ENCODE measurements around the gene FOXP3. TPM values are rescaled to one million over a fixed set of nuclear protein-coding genes. Genes with fewer than 3 reads are reported as not detected.

The FOXP3 gene
- total RNA-seq, 4 donors from 2014 or later: 0.22 TPM; not detected in 3

DNA sequence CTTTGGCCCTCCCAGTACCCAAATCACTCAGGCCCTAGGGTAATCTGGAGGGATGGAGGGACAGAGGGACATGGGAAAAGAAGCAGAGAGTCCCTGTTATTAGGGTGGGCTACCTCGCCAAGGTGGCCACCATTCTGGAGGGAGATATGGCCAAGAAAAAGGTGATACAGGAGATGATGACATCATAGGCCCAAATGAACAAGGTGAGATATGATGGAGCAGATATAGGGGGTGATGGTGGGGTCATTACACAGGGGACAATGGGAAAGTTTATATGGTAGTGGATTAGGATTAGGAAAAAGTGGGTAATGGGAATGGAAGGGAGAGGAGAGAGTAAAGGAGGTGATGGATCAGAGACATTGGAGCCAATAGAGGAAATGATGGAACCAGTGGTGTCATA lies 51.6 kb downstream of the FOXP3 start:
- TF ChIP-seq, protein P1, sequence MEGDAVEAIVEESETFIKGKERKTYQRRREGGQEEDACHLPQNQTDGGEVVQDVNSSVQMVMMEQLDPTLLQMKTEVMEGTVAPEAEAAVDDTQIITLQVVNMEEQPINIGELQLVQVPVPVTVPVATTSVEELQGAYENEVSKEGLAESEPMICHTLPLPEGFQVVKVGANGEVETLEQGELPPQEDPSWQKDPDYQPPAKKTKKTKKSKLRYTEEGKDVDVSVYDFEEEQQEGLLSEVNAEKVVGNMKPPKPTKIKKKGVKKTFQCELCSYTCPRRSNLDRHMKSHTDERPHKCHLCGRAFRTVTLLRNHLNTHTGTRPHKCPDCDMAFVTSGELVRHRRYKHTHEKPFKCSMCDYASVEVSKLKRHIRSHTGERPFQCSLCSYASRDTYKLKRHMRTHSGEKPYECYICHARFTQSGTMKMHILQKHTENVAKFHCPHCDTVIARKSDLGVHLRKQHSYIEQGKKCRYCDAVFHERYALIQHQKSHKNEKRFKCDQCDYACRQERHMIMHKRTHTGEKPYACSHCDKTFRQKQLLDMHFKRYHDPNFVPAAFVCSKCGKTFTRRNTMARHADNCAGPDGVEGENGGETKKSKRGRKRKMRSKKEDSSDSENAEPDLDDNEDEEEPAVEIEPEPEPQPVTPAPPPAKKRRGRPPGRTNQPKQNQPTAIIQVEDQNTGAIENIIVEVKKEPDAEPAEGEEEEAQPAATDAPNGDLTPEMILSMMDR (IDR thresholded peaks at IDR 0.05; ENCODE audit: low read depth): no peak

DNA sequence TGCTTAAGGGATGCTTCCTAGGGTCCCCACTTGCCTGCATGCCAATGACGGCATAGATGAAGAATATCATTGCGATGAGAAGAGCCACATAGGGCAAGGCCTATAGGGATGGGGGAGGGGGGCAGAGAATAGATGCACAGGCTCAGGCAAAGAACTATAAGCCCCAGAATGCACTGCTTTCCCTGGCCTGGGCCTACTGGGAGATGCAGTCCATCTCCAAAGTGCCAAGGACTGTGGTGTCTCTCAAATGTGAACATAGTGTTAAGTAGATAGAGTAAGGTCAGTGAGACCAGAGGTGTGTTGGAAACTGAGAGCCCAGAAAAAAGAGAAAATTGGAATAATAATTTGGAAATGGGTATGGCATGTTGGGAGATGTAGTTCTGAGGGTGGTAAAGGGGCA lies 52.3 kb downstream of the FOXP3 start:
- TF ChIP-seq, protein P1 (IDR thresholded peaks at IDR 0.05; ENCODE audit: low read depth): no peak

DNA sequence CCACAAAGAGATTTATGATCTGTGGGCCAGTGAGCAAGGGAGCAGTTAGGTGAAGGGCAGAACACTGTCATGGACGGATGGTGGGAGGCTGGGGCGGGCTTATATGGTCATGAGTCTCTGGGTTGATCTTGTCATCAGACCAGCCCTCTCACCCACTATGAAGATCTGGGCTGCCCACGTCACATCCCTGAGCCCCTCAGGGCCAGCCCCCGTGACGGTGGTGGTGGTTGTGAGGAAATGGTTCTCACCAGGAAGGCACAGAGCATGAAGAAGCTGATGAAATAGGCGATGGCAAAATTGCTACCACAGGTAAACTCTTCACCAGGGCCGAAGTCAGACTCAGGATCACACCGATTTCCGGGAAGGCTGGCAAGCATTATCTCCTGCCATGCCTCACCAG lies 53.4 kb downstream of the FOXP3 start:
- TF ChIP-seq, protein P1 (IDR thresholded peaks at IDR 0.05; ENCODE audit: low read depth): no peak

DNA sequence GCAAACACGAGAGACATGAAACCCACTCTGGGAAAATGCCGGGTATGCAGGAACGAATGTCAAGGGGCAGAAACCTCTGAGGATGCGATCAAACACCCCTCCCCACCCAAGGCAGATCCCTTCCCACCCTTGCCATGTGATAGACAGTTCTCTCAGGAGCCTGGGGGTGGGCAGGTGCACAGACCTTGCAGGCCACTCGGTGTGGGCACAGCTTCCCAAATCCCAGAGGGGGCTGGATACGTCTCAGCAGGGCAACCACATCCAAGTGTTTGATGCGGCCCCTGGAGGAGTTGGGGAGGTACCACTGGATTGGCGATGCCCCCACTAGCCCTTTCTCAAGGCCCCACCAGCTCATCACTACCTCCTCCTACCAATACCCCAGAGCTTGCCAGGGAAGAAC lies 54.1 kb downstream of the FOXP3 start:
- TF ChIP-seq, protein P1 (IDR thresholded peaks at IDR 0.05; ENCODE audit: low read depth): no peak

DNA sequence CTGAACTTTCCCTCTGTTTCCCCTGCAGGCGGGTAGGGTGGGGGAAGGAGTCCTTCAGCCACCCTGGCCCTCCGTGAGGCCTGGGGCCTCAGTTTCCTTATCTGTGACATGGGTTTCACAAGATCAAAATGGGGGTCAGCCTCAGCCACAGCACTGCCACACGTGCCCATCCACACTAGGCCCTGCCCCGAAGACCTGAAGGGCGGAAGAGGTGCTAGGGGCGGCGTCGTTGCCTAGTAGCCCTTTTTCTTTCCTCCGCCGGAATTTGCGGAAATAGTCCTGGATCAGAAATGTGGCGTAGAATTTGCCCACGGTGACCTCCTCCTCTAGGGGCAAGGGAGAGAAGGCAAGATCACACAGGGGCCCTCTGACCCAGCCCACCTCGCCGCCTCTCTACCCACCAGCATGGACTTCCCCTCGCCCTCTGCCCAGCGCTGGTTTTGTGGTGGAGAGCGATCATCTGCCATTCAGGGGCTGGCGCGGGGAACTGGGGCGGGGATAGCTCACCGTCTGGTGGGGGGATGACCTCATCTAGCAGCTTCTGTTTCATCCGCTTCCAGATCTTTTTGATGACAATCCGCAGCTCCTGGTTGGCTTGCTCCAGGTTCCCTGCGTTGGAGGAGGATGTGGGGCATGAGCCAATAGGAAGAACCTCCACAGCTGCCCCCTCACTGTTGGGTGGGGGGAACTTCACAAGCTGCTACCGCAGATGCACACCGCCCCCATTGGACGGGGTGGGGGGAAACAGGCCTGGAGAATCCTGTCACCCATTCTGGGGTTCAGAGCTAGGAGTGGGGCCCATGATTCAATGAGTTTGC lies 54.9 kb downstream of the FOXP3 start:
- TF ChIP-seq, protein P1 (IDR thresholded peaks at IDR 0.05; ENCODE audit: low read depth): no peak

- TF ChIP-seq, protein P1 (IDR thresholded peaks at IDR 0.05; ENCODE audit: low read depth): no peak
Measured at GRCh38 chrX:49208399-49208798, 56.1 kb downstream of the FOXP3 start.

- TF ChIP-seq, protein P1 (IDR thresholded peaks at IDR 0.05; ENCODE audit: low read depth): no peak
Measured at GRCh38 chrX:49206543-49206942, 58.0 kb downstream of the FOXP3 start.
